Astrocyte (in vitro differentiated cells and primary cell): ENCODE data around the gene THBS4.

Experiments used
- EZH2 ChIP-seq: IDR thresholded peaks from 2 replicates; pipeline ENCODE4 v1.6.1; 2012; ENCODE audit warnings: mild to moderate bottlenecking, low read length, inconsistent platforms; ENCODE audit not compliant: insufficient read depth
- TF ChIP-seq, protein P1 (sequence below): IDR thresholded peaks from 2 replicates; pipeline ENCODE4 v1.5.1; 2011; ENCODE audit warnings: low read depth, mild to moderate bottlenecking, inconsistent platforms, low read length, moderate library complexity; ENCODE audit not compliant: insufficient read depth

DNA sequence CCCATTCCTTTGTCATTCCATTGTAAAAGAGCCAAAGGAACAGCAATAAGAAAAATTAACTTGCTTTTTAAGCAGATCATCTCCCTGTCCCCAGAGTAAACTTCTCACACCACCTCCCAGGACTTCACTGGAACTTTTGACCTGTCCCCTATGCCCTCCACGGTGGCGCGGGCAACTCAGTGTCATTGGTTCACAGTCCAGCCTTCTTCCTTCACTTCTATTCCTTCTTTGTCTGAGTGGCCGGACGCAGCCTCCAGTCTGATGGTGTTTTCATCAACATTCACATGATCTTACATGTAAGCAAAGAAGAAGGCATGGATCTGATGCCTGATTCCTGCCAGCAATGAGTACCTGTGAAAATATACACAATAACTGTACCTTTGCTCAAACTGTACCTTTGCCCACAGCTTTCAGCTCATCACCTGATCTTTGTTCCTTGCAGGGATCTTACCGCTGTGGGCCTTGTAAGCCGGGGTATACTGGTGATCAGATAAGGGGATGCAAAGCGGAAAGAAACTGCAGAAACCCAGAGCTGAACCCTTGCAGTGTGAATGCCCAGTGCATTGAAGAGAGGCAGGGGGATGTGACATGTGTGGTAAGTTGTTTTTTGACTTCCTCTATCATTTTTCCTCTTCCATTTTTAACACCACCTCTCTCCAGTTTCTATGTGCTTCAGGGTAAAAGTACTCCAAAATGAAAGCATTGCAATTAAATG is 32.5 kb downstream of the THBS4 start:
- no peak for TF ChIP-seq EZH2
- TF ChIP-seq, protein P1, sequence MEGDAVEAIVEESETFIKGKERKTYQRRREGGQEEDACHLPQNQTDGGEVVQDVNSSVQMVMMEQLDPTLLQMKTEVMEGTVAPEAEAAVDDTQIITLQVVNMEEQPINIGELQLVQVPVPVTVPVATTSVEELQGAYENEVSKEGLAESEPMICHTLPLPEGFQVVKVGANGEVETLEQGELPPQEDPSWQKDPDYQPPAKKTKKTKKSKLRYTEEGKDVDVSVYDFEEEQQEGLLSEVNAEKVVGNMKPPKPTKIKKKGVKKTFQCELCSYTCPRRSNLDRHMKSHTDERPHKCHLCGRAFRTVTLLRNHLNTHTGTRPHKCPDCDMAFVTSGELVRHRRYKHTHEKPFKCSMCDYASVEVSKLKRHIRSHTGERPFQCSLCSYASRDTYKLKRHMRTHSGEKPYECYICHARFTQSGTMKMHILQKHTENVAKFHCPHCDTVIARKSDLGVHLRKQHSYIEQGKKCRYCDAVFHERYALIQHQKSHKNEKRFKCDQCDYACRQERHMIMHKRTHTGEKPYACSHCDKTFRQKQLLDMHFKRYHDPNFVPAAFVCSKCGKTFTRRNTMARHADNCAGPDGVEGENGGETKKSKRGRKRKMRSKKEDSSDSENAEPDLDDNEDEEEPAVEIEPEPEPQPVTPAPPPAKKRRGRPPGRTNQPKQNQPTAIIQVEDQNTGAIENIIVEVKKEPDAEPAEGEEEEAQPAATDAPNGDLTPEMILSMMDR: no peak
